HL-60 (cell line): Measurements from ENCODE around the gene REEP3.

Source experiments
- CTCF ChIP-seq: IDR thresholded peaks from one replicate; pipeline ENCODE4 v1.5.1; 2011; ENCODE audit warnings: low read length, control low read depth, inconsistent platforms; ENCODE audit not compliant: insufficient read depth
- GABPA ChIP-seq: IDR thresholded peaks from 2 replicates; pipeline ENCODE4 v1.6.1; 2012; ENCODE audit warnings: low read depth
- POLR2AphosphoS5 ChIP-seq: IDR thresholded peaks from 2 replicates; pipeline ENCODE4 v1.6.1; 2012; ENCODE audit warnings: low read depth
- TF ChIP-seq, protein P1 (sequence below): IDR thresholded peaks from 2 replicates; pipeline ENCODE4 v1.6.1; 2012; ENCODE audit warnings: low read depth; ENCODE audit not compliant: insufficient replicate concordance

DNA sequence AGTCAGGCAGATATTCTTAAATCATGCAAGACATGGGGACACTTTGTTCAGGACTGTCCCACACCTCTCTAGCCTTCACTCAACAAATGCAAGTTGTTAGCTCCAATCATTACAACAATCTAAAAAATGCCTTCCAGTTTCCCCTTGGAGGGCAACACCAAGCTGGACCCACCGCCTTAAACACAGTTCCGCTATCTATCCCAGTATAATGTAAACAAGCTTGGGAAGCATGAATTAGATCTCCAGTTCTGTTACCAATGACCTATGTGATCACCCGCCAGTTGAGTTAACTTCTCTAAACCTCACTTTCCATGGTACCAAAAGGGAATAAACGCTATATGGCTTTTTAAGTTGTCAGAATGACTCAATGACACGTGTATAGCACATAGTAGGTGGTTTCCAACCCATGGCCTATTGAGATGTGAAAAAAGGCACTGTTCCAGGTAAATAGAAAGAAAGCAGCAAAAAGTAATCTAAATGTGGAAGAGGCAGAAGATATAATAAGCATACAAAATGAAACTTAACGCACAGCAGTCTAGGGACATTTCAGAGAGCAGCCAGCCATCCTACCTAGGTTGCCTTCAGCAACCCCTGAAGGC, 2.4 kb upstream of the REEP3 start:
- TF ChIP-seq CTCF (no peak), POLR2AphosphoS5 (no peak), GABPA (no peak)
- TF ChIP-seq, protein P1, sequence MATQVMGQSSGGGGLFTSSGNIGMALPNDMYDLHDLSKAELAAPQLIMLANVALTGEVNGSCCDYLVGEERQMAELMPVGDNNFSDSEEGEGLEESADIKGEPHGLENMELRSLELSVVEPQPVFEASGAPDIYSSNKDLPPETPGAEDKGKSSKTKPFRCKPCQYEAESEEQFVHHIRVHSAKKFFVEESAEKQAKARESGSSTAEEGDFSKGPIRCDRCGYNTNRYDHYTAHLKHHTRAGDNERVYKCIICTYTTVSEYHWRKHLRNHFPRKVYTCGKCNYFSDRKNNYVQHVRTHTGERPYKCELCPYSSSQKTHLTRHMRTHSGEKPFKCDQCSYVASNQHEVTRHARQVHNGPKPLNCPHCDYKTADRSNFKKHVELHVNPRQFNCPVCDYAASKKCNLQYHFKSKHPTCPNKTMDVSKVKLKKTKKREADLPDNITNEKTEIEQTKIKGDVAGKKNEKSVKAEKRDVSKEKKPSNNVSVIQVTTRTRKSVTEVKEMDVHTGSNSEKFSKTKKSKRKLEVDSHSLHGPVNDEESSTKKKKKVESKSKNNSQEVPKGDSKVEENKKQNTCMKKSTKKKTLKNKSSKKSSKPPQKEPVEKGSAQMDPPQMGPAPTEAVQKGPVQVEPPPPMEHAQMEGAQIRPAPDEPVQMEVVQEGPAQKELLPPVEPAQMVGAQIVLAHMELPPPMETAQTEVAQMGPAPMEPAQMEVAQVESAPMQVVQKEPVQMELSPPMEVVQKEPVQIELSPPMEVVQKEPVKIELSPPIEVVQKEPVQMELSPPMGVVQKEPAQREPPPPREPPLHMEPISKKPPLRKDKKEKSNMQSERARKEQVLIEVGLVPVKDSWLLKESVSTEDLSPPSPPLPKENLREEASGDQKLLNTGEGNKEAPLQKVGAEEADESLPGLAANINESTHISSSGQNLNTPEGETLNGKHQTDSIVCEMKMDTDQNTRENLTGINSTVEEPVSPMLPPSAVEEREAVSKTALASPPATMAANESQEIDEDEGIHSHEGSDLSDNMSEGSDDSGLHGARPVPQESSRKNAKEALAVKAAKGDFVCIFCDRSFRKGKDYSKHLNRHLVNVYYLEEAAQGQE, result no peak
